Measurements from ENCODE around the gene TENM4.

Gene TENM4

DNA sequence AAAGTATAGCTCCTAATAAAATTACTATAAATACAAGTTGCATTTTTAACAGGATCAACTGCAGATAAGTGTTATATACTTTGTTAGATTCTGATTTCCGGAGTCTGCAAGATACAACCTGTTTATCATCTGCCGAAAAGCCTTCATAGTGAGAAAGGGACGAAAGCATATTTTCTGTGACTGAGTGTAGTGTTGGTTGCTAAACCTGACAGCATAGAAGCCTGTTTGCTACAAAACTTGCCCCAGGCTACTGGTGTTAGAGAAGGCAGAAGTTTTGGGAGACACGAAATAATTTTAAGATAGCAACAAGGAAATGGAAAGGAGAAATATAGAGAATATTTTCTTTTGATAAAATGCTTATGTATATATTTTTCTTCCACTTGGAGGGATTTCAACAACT, 622.6 kb downstream of the TENM4 start:
- DNase-seq (ENCODE audit: low read depth in 2 of 2), result no peak

- DNase-seq (ENCODE audit: low read depth in 2 of 2), result no peak
Measured at GRCh38 chr11:78815831-78816230, 625.0 kb downstream of the TENM4 start.

DNA sequence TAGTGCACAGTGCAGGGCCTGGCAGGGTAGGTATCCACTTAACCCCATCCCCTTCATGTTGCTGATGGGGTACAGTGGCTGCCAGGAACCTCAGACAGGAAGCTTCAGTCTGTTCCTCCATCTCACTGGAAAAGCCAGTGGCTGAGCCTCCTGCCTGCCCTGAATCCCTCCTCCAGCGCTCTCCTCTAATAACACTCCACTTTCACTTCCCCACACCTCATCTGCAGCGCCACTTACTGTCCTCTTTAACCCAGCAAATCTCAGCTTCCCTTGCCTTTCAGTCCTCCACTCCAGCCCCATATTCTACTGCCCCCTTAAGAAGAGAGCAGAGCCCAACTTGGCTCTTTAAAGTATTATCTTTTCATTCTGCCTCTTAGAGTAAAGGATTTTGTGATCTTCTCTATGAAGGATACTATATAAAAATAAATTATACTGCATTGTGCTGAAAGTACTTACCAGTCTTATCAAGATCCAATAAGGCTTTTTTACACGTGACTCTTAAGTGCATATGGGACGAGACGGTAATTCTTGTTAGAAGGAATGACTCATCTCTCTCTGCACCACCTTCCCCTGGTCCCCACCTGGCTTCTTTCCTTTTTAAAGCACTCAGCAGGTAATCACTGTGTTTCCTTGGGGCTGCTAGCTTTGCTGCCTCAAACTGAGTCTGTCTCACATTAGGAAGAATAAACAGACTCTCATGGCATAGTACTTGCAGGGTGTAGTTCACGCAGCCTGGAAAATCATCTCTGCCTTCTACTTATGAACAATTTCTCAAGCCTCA, 628.1 kb downstream of the TENM4 start:
- DNase-seq (ENCODE audit: low read depth in 2 of 2), result no peak

- no peak for DNase-seq (ENCODE audit: low read depth in 2 of 2)
Measured at GRCh38 chr11:78810559-78811009, 630.2 kb downstream of the TENM4 start.

DNA sequence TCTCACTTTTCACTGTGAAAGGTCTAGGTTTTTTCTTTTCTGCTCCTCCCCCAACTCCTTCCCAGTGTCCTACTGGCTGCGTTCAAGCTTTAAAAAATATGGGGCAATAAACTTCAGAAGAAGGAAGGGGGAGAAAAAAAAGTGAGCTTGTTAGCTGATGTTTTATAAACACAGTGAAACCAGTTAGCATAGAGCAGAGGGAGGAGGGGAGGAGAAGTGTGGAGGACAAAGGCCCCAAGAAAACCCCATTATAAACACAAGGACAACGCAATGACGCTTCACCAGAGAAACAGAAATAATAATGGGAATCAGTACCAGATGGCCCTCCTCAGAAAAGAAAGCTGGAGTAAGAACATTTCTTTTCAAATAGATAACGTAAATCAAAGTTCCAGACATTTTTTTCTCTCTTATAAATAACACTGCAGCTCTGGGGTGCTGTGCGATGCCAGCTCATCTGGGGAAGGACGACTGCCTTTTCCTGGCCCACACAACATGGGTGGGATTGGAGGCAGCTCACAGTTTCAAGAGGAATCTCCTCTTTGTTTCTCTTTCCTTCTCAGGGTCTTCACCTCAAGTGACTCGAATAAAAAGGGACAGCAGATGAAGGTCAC, 630.8 kb downstream of the TENM4 start:
- DNase-seq (ENCODE audit: low read depth in 2 of 2), result no peak

DNA sequence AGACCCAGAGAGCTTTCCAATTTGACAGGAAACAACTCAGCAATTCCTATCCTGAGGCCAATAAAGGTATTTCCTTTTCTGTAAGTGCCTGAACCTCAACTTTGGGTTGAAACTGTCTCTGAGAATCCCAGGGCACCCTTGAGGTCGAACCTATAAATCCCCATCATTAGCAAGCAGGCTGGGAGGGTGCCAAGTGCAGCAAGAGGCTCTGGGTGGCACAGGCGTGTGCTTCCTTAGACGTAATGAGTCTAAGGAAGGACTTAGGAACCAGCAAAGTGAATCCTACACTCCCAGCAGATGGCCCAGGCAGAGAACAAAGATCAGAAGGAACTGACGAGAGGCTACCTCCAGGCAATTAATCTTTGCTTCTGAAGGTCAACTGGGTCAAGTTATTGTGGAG, 631.9 kb downstream of the TENM4 start:
- DNase-seq (ENCODE audit: low read depth in 2 of 2), result no peak

- no peak for DNase-seq (ENCODE audit: low read depth in 2 of 2)
Measured at GRCh38 chr11:78807351-78807750, 633.5 kb downstream of the TENM4 start.

DNA sequence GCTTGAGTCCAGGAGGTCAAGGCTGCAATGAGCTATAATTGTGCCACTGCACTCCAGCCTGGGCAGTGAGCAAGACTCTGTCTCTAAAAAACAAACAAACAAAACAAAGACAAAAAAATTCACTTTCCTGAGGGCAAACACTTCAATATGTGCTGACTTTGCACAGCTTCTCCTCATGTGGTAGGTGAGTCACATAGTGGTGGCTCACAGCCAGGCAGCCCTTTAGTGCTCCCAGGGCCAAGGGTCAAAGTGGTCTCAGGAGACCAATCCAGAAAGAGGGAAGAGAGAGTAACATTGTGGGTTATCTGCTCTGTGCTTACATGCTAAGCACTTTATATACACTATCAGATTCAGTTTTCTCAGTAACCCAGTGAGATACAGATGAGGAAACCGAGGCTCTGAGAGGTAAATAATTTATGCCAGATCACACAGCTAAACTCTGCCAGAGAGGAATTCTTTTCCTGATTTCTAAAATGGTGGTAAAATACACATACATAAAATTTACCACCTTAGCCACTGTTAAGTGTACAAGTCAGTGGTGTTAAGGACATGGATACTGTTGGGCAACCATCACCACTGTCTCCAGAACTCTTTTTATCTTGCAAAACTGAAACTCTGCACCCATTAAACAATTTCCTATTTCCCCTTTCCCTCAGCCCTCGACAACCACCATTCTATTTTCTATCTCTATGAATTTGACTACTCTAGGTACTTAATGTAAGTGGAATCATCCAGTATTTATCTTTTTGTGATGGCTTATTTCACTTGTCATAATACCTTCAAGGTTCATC, 634.4 kb downstream of the TENM4 start:
- DNase-seq (ENCODE audit: low read depth in 2 of 2), result no peak

DNA sequence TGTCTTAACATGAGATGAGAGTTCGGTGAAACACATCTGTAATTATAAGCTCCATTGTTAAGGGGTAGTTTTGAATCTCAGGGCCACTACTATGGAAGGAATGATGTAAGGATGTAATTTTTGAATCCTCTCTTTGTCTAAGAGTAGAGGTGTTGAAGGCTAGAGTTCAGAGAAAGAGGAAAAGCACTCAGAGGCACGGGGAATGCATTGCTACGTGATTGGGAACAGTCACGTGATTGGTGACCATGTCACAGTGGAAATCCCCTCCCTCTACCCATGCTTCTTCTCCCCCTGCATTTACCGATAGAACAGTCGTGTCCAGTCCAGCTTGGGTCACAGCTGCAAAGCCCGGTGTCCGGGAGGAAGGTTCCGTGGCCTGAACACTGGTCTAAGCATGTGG, 635.8 kb downstream of the TENM4 start:
- no peak for DNase-seq (ENCODE audit: low read depth in 2 of 2)

- DNase-seq (ENCODE audit: low read depth in 2 of 2), result no peak
Measured at GRCh38 chr11:78803995-78804394, 636.8 kb downstream of the TENM4 start.

DNA sequence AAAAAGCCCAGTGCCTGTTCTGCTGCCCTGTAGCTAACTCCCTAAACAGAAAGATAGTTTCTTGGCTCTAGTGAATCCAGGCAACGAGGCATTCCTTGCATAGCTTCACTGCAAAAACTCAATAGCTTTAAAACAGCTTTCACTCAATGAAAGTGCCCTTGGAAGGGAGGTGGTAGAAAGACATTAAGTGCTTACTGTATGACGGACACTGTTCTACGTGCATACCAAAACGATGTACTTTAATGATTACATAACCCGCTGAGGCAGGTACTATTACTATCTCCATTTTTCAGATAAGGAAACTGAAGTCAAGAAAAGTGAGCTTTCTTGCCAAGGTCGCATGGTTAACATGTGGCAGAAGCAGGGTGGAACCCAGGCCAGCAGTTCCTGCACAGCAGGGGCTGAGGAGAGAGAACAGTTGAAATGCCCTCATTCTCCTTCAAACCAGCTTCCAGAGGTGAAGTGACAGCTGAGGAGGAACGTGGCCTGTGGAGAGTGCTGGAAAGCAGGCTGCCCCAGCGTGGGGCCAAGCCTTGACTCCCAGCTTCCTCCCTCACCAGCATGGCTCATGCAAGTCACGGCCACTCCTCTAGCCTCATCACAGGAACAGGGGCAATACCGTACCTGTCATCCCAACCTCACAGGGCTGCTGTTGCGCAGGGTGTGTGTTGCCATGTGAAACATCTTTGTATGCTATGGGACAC, 638.6 kb downstream of the TENM4 start:
- no peak for DNase-seq (ENCODE audit: low read depth in 2 of 2)

DNA sequence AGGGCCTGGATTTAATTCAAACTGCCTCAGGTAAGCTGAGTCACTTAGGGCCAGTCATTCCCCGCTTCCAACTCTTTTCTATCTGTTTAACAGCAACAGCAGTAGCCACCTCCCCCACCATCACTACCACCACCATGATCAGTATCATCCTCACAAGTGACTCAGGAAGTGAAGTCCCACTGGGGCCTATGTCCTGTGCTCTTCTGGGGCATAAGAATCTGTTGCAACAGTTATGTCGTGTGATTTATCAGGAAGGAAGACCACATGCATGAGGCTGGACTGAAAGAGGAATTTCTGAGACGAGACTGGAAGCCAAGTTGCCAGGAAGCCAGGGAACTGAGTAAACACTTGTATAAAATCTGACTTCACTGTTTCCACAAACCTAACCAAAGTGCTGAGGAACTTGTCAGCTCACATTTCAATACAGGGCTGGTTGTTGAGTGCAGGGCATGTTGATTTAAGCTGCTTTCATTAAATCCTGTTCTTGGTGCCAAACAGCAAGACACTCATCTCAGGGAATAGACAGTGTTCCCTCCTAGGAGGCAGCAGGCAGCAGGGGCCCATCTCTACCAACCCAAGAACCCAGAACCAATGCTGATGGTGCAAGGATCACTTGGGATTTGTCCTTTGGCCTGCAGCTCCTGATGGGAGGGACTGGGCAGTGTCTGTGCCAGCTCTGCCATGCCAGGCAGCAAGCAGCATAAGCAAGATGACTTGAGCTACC, 639.5 kb downstream of the TENM4 start:
- DNase-seq (ENCODE audit: low read depth in 2 of 2), result no peak

GRCh38 chr11:78800756-78801155, 640.1 kb downstream of the TENM4 start:
- no peak for DNase-seq (ENCODE audit: low read depth in 2 of 2)

GRCh38 chr11:78800096-78800690, 640.6 kb downstream of the TENM4 start:
- no peak for DNase-seq (ENCODE audit: low read depth in 2 of 2)

DNA sequence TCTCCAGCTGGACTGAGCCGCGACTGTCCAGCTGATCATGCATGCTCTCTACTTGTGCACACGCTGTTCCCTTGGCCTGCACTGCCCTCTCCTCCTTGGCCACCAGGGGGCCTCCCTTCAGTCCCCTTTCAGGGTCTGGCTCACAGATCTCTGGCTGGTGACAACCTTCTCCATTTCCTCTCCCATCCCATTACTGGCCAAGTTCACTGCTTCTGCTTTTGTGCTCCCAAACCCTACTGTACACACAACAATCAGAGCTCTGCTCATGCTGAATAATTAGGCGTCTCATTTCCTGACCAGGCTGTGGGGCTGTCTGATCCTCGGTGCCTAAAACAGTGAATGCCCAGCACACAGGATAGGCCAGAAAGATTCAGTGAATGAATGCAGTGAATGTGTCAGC, 642.2 kb downstream of the TENM4 start:
- DNase-seq (ENCODE audit: low read depth in 2 of 2), result no peak

- DNase-seq (ENCODE audit: low read depth in 2 of 2), result no peak
Measured at GRCh38 chr11:78797559-78797958, 643.3 kb downstream of the TENM4 start.

DNA sequence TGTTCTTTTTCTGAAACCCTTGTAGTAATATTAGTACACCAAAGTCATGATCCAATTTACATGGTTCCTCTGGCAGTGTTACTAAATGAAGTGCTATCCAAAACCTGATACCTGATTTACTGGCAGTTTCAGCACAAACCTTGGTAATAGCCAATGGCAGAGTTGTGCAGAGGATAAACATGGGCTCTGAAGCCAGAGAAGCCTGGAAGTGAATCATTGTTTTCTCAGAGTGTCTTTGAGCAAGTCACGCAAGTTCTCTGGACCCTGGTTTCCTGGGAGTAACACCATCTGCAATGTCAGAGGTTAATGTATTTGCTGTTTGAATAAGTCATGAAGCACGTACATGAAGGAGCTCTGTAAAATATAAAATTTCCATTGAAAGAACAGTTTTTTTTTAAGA, 643.9 kb downstream of the TENM4 start:
- no peak for DNase-seq (ENCODE audit: low read depth in 2 of 2)

GRCh38 chr11:78795621-78796261, 645.1 kb downstream of the TENM4 start:
- DNase-seq (ENCODE audit: low read depth in 2 of 2), result no peak

GRCh38 chr11:78791964-78792363, 648.9 kb downstream of the TENM4 start:
- no peak for DNase-seq (ENCODE audit: low read depth in 2 of 2)

- no peak for DNase-seq (ENCODE audit: low read depth in 2 of 2)
Measured at GRCh38 chr11:78791254-78791653, 649.6 kb downstream of the TENM4 start.

DNA sequence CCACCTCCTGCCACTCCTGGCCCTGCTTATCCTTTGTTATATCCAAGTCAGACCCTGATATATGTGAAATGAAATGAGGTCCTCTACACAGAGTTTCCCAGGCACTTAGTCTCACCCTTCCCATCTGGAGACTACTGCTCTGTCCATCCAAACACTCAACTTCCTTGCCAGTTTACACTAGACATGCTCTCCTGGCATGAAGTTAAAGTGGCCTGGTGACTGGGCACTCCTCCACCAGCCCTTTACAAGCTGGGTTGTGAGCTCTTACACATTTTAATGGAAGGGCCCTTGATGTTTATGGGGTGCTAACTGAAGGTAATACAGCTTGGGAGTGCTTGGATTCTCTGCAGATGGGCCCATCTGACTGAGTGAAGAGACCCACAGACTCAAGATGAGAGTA, 650.0 kb downstream of the TENM4 start:
- no peak for DNase-seq (ENCODE audit: low read depth in 2 of 2)

Data from activated CD8-positive, alpha-beta memory T cell treated with anti-CD3 and anti-CD28 coated beads for 4 hours (primary cell).